Prostate gland (tissue), 2 donors: ENCODE results near the gene PTK6.

Experiments used
- POLR2A ChIP-seq: fragments of 450-650 bp; IDR thresholded peaks from one replicate; pipeline ENCODE4 v1.6.1; 2016; ENCODE audit warnings: antibody characterized with exemption, mild to moderate bottlenecking
- TF ChIP-seq, protein P1 (sequence below), 4 experiments: fragments of 200-600 bp in 2 of 4; fragments of 450-650 bp in 2 of 4; sonication (generic) in 2 of 4; IDR thresholded peaks; 1 replicate in 3 of 4; 2 replicates in 1 of 4; pipeline ENCODE4 v1.5.1; 2016 to 2019; ENCODE audit warnings: antibody characterized with exemption in 4 of 4, mild to moderate bottlenecking in 2 of 4, moderate library complexity in 2 of 4

DNA sequence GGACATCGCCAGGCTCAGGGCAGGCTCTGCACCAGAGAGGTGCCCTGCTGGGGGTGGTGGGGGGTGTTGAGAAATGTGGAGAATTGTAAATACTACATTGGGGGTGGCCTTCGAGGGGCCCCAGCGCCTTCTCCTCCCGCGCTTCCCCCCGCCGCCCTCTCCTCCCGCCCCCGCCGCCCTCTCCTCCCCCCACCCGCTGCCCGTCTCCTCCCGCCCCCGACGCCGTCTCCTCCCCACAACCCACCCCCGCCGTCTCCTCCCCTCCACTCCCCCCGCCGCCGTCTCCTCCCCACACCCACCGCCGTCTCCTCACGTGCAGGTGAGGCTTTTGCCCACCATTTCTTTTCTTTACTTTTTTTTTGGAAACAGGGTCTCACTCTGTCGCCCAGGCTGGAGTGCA, 11.8 kb upstream of the PTK6 start:
- TF ChIP-seq, protein P1, sequence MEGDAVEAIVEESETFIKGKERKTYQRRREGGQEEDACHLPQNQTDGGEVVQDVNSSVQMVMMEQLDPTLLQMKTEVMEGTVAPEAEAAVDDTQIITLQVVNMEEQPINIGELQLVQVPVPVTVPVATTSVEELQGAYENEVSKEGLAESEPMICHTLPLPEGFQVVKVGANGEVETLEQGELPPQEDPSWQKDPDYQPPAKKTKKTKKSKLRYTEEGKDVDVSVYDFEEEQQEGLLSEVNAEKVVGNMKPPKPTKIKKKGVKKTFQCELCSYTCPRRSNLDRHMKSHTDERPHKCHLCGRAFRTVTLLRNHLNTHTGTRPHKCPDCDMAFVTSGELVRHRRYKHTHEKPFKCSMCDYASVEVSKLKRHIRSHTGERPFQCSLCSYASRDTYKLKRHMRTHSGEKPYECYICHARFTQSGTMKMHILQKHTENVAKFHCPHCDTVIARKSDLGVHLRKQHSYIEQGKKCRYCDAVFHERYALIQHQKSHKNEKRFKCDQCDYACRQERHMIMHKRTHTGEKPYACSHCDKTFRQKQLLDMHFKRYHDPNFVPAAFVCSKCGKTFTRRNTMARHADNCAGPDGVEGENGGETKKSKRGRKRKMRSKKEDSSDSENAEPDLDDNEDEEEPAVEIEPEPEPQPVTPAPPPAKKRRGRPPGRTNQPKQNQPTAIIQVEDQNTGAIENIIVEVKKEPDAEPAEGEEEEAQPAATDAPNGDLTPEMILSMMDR (IDR thresholded peaks at IDR 0.05) = no peak
- TF ChIP-seq POLR2A = no peak
